ENCODE data around the gene RBM17. TPM values are rescaled to one million over a fixed set of nuclear protein-coding genes. Genes with fewer than 3 reads are reported as not detected.
A peak's percentile ranks its signal among the peaks of the same experiment; 100 is the strongest.

Gene RBM17
- total RNA-seq, 1 experiment from 2014 or later: 160 TPM

DNA sequence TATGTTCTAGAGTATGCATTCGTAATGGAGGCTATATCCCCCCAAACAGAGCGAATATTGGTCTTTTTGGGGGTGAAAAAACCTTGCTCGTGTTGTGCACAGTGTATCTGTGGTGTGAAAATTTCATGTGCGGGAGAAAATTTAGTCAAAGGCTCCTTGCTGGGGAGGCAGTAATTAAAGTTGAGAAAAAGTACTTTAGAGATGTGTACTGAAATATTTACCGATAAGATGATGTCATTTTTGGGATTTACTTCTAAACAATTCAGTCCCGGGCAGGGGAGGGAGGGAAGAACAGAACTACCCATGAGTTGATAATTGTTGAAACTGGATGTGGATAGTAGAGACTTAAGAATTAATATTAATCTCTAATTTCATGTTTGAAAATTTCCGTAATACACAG is 9.3 kb downstream of the RBM17 start:
- peak overlapping the region; percentile 95 for H3K27ac Mint-ChIP-seq
- H3K4me1 Mint-ChIP-seq: peaks cover 83% of the 10 kb centered on the region
- H3K4me3 Mint-ChIP-seq: peak overlapping the region; percentile 6

GRCh38 chr10:6100370-6100769 is 11.5 kb downstream of the RBM17 start:
- Mint-ChIP-seq H3K9me3 (no peaks in the 10 kb centered on the region), H3K4me3 (no peak overlapping the region), H3K4me1 (peaks cover 85% of the 10 kb centered on the region), H3K27ac (peak overlapping the region; percentile 64), H3K27me3 (ENCODE audit: low read depth) (no peaks in the 10 kb centered on the region), H3K36me3 (peaks cover 33% of the 10 kb centered on the region)
- no peak for TF ChIP-seq CTCF (IDR thresholded peaks at IDR 0.05)
- no peak for TF ChIP-seq ZBTB43 (CRISPR knock-in tag; IDR thresholded peaks at IDR 0.05)
- no peak for TF ChIP-seq RORB (CRISPR knock-in tag; IDR thresholded peaks at IDR 0.05)
- no peak for TF ChIP-seq ATF6 (CRISPR knock-in tag; IDR thresholded peaks at IDR 0.05)
- no peak for TF ChIP-seq CREM (CRISPR knock-in tag; IDR thresholded peaks at IDR 0.05)
- no peak for TF ChIP-seq ZSCAN18 (CRISPR knock-in tag; IDR thresholded peaks at IDR 0.05)
- no peak for TF ChIP-seq SOX15 (CRISPR knock-in tag; IDR thresholded peaks at IDR 0.05)
- TF ChIP-seq MYBL2 (CRISPR knock-in tag; IDR thresholded peaks at IDR 0.05): no peak
- no peak for TF ChIP-seq ZNF671 (CRISPR knock-in tag; IDR thresholded peaks at IDR 0.05)
- TF ChIP-seq ZNF396 (CRISPR knock-in tag; IDR thresholded peaks at IDR 0.05; ENCODE audit: borderline replicate concordance): no peak
- TF ChIP-seq ESRRA (CRISPR knock-in tag; IDR thresholded peaks at IDR 0.05; ENCODE audit: borderline replicate concordance): no peak
- no peak for TF ChIP-seq ZBTB21 (CRISPR knock-in tag; IDR thresholded peaks at IDR 0.05; ENCODE audit: borderline replicate concordance)
- no peak for TF ChIP-seq HMGXB4 (CRISPR knock-in tag; IDR thresholded peaks at IDR 0.05)
- no peak for ATAC-seq
- ChIA-PET POLR2A (interaction anchor here (0.5 kb wide), 2 partner anchors 14 to 417 kb away, joined by 5 to 13 read pairs; no protein-coding TSS in a partner anchor), CTCF (interaction anchor here (1.6 to 2.6 kb wide), 2 partner anchors 14 to 52 kb away, joined by 5 to 8 read pairs; no protein-coding TSS in a partner anchor)
- DNase-seq (ENCODE audit: low spot score): no peak

More for the DNA sequence above, 9.3 kb downstream of the RBM17 start:
- POLR2A ChIA-PET: interaction anchor here (0.6 to 1.0 kb wide), 5 partner anchors 8 to 1549 kb away, joined by 3 to 13 read pairs (median 5); no protein-coding TSS in a partner anchor
- TF ChIP-seq GABPB1 (CRISPR knock-in tag; IDR thresholded peaks at IDR 0.05): no peak
- no peak for TF ChIP-seq E2F5 (CRISPR knock-in tag; IDR thresholded peaks at IDR 0.05)
- TF ChIP-seq, protein P1, sequence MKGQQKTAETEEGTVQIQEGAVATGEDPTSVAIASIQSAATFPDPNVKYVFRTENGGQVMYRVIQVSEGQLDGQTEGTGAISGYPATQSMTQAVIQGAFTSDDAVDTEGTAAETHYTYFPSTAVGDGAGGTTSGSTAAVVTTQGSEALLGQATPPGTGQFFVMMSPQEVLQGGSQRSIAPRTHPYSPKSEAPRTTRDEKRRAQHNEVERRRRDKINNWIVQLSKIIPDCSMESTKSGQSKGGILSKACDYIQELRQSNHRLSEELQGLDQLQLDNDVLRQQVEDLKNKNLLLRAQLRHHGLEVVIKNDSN (CRISPR knock-in tag; IDR thresholded peaks at IDR 0.05): no peak
- TF ChIP-seq FOXK1 (CRISPR knock-in tag; IDR thresholded peaks at IDR 0.05): no peak
- no peak for TF ChIP-seq JAZF1 (CRISPR knock-in tag; IDR thresholded peaks at IDR 0.05)
- TF ChIP-seq ZNF671 (CRISPR knock-in tag; IDR thresholded peaks at IDR 0.05): no peak
- no peak for TF ChIP-seq TP53 (CRISPR knock-in tag; IDR thresholded peaks at IDR 0.05)
- TF ChIP-seq, protein P2, sequence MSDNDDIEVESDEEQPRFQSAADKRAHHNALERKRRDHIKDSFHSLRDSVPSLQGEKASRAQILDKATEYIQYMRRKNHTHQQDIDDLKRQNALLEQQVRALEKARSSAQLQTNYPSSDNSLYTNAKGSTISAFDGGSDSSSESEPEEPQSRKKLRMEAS (CRISPR knock-in tag; IDR thresholded peaks at IDR 0.05): no peak
- TF ChIP-seq MXD4 (CRISPR knock-in tag; IDR thresholded peaks at IDR 0.05; ENCODE audit: borderline replicate concordance): no peak
- no peak for TF ChIP-seq TEAD1 (CRISPR knock-in tag; IDR thresholded peaks at IDR 0.05)
- no peak for TF ChIP-seq FOXJ3 (CRISPR knock-in tag; IDR thresholded peaks at IDR 0.05; ENCODE audit: borderline replicate concordance)
- TF ChIP-seq IRF2 (CRISPR knock-in tag; IDR thresholded peaks at IDR 0.05; ENCODE audit: borderline replicate concordance, low read depth): no peak
- no peak for TF ChIP-seq ZNF416 (CRISPR knock-in tag; IDR thresholded peaks at IDR 0.05)
- H3K27me3 Mint-ChIP-seq (ENCODE audit: low read depth): no peaks in the 10 kb centered on the region
- CTCF ChIA-PET: interaction anchor here (0.6 to 4.1 kb wide), 3 partner anchors 12 to 151 kb away, joined by 3 to 12 read pairs (median 4); no protein-coding TSS in a partner anchor
- ATAC-seq (no peak), DNase-seq (ENCODE audit: low spot score) (no peak)
- H3K9me3 Mint-ChIP-seq: no peaks in the 10 kb centered on the region
- H3K36me3 Mint-ChIP-seq: peaks cover 33% of the 10 kb centered on the region
